ENCODE measurements around the gene NBL1. TPM values are rescaled to one million over a fixed set of nuclear protein-coding genes. Genes with fewer than 3 reads are reported as not detected.

NBL1 gene
- total RNA-seq, 1 experiment from 2014 or later: 100 TPM

- Mint-ChIP-seq H3K36me3 (ENCODE audit: insufficient read depth, unreplicated experiment) (peaks cover 17% of the 10 kb centered on the region), H3K4me1 (ENCODE audit: low read depth, unreplicated experiment) (peaks cover 15% of the 10 kb centered on the region), H3K27me3 (ENCODE audit: unreplicated experiment) (no peaks in the 10 kb centered on the region), H3K27ac (ENCODE audit: unreplicated experiment) (no peak overlapping the region), H3K4me3 (ENCODE audit: low read depth, unreplicated experiment) (no peak overlapping the region), H3K9me3 (ENCODE audit: low read depth, unreplicated experiment) (no peaks in the 10 kb centered on the region)
- no peak for DNase-seq
- BruUV-seq (replicated peaks): no TSS peak
- intact Hi-C loops (cut with micrococcal nuclease; ENCODE audit: unreplicated experiment): no loop called here
- CTCF ChIA-PET: no interaction called here
- TF ChIP-seq, protein P1, sequence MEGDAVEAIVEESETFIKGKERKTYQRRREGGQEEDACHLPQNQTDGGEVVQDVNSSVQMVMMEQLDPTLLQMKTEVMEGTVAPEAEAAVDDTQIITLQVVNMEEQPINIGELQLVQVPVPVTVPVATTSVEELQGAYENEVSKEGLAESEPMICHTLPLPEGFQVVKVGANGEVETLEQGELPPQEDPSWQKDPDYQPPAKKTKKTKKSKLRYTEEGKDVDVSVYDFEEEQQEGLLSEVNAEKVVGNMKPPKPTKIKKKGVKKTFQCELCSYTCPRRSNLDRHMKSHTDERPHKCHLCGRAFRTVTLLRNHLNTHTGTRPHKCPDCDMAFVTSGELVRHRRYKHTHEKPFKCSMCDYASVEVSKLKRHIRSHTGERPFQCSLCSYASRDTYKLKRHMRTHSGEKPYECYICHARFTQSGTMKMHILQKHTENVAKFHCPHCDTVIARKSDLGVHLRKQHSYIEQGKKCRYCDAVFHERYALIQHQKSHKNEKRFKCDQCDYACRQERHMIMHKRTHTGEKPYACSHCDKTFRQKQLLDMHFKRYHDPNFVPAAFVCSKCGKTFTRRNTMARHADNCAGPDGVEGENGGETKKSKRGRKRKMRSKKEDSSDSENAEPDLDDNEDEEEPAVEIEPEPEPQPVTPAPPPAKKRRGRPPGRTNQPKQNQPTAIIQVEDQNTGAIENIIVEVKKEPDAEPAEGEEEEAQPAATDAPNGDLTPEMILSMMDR (IDR thresholded peaks at IDR 0.05; ENCODE audit: unreplicated experiment): no peak
Measured at GRCh38 chr1:19618428-19618827, 25.7 kb upstream of the NBL1 start.

- no peak for DNase-seq
- no peaks in the 10 kb centered on the region for H3K9me3 Mint-ChIP-seq (ENCODE audit: low read depth, unreplicated experiment)
- H3K27me3 Mint-ChIP-seq (ENCODE audit: unreplicated experiment): no peaks in the 10 kb centered on the region
- BruUV-seq (replicated peaks): no TSS peak
- TF ChIP-seq, protein P1 (IDR thresholded peaks at IDR 0.05; ENCODE audit: unreplicated experiment): no peak
- H3K4me1 Mint-ChIP-seq (ENCODE audit: low read depth, unreplicated experiment): peaks cover 6% of the 10 kb centered on the region
- CTCF ChIA-PET: no interaction called here
- H3K27ac Mint-ChIP-seq (ENCODE audit: unreplicated experiment): no peak overlapping the region
- peaks cover 16% of the 10 kb centered on the region for H3K36me3 Mint-ChIP-seq (ENCODE audit: insufficient read depth, unreplicated experiment)
- no peak overlapping the region for H3K4me3 Mint-ChIP-seq (ENCODE audit: low read depth, unreplicated experiment)
- intact Hi-C loops (cut with micrococcal nuclease; ENCODE audit: unreplicated experiment): no loop called here
Measured at GRCh38 chr1:19619697-19620384, 24.3 kb upstream of the NBL1 start.

- BruUV-seq (replicated peaks): no TSS peak
- Mint-ChIP-seq H3K27ac (ENCODE audit: unreplicated experiment) (no peak overlapping the region), H3K27me3 (ENCODE audit: unreplicated experiment) (no peaks in the 10 kb centered on the region), H3K4me3 (ENCODE audit: low read depth, unreplicated experiment) (no peak overlapping the region), H3K36me3 (ENCODE audit: insufficient read depth, unreplicated experiment) (peaks cover 7% of the 10 kb centered on the region), H3K4me1 (ENCODE audit: low read depth, unreplicated experiment) (no peaks in the 10 kb centered on the region), H3K9me3 (ENCODE audit: low read depth, unreplicated experiment) (no peaks in the 10 kb centered on the region)
- intact Hi-C loops (cut with micrococcal nuclease; ENCODE audit: unreplicated experiment): no loop called here
- no peak for DNase-seq
- CTCF ChIA-PET: no interaction called here
- TF ChIP-seq, protein P1 (IDR thresholded peaks at IDR 0.05; ENCODE audit: unreplicated experiment): no peak
Measured at GRCh38 chr1:19620786-19621185, 23.3 kb upstream of the NBL1 start.

DNA sequence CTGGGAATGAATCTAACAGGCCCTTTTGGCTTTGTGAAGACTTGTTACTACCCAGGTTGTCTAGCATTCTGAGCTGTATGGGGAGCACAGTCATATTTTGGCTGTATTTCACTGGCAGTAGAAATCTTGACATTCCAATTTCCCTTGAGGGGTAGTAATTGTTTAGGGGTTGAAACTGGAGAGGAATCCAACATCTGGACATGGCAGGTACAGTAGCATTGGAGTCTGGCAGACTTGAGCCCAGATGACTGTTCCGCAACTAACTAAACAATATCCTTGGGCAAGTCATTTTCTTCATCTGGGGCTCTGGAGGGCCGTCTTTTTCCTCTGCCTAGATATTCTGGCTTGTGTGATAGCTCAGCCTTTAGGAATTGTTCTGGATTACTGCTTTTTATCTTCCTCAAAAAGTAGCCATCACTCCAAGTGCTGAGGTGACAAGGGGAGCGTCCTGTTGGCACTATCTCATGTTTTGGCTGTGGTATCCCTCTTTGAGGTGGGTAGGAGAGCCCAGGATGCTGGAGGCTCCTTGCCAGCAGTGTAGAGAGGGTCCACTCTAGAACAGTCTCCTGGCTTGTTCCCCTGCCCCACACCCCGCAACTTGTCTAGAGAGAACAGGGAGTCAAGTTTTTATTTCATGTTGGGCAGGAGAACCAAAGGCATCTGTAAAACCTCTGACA lies 22.7 kb upstream of the NBL1 start:
- Mint-ChIP-seq H3K9me3 (ENCODE audit: low read depth, unreplicated experiment) (no peaks in the 10 kb centered on the region), H3K27me3 (ENCODE audit: unreplicated experiment) (no peaks in the 10 kb centered on the region), H3K27ac (ENCODE audit: unreplicated experiment) (no peak overlapping the region), H3K4me3 (ENCODE audit: low read depth, unreplicated experiment) (no peak overlapping the region), H3K4me1 (ENCODE audit: low read depth, unreplicated experiment) (no peaks in the 10 kb centered on the region), H3K36me3 (ENCODE audit: insufficient read depth, unreplicated experiment) (peaks cover 6% of the 10 kb centered on the region)
- intact Hi-C loops (cut with micrococcal nuclease; ENCODE audit: unreplicated experiment): no loop called here
- CTCF ChIA-PET: no interaction called here
- no peak for DNase-seq
- TF ChIP-seq, protein P1 (IDR thresholded peaks at IDR 0.05; ENCODE audit: unreplicated experiment): no peak
- BruUV-seq (replicated peaks): no TSS peak
